Measurements from ENCODE around the gene ME2.
"Not testable (repeated sequence)": the region's sequence is repeated elsewhere in the genome, so short reads cannot be mapped to it uniquely, and the experiment has no call there.

Gene ME2

GRCh38 chr18:50879302-50880118, 592 bp downstream of the ME2 start:
- peaks cover 26% of the 10 kb centered on the region for H3K36me3 ChIP-seq (ENCODE audit: control insufficient read depth, low read length)
- H3F3A ChIP-seq (ENCODE audit: control insufficient read depth, insufficient read depth), result no peaks in the 10 kb centered on the region
- H3K4me2 ChIP-seq (ENCODE audit: low read length), result peak overlapping the region; percentile 82
- peaks cover 41% of the 10 kb centered on the region for H3K4me1 ChIP-seq (ENCODE audit: control insufficient read depth, low read length)
- H3K9me2 ChIP-seq (replicated peaks; ENCODE audit: control insufficient read depth, low read length), result no peaks in the 10 kb centered on the region
- no peaks in the 10 kb centered on the region for H3K9me3 ChIP-seq (ENCODE audit: control insufficient read depth, insufficient read depth, low read length)
- TF ChIP-seq EZH2phosphoT487 (IDR thresholded peaks at IDR 0.05; ENCODE audit: borderline replicate concordance, low read length), result no peak
- TF ChIP-seq, protein P1, sequence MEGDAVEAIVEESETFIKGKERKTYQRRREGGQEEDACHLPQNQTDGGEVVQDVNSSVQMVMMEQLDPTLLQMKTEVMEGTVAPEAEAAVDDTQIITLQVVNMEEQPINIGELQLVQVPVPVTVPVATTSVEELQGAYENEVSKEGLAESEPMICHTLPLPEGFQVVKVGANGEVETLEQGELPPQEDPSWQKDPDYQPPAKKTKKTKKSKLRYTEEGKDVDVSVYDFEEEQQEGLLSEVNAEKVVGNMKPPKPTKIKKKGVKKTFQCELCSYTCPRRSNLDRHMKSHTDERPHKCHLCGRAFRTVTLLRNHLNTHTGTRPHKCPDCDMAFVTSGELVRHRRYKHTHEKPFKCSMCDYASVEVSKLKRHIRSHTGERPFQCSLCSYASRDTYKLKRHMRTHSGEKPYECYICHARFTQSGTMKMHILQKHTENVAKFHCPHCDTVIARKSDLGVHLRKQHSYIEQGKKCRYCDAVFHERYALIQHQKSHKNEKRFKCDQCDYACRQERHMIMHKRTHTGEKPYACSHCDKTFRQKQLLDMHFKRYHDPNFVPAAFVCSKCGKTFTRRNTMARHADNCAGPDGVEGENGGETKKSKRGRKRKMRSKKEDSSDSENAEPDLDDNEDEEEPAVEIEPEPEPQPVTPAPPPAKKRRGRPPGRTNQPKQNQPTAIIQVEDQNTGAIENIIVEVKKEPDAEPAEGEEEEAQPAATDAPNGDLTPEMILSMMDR (IDR thresholded peaks at IDR 0.05; ENCODE audit: low read depth, low read length, poor library complexity, severe bottlenecking), result no peak
- H3K27ac ChIP-seq (ENCODE audit: low read depth, low read length), result peak overlapping the region; percentile 82
- H3K4me3 ChIP-seq (ENCODE audit: low read length), result peak overlapping the region; percentile 86
- H3K27me3 ChIP-seq (ENCODE audit: control insufficient read depth, low read length), result no peaks in the 10 kb centered on the region
- peaks cover 58% of the 10 kb centered on the region for H3K79me2 ChIP-seq (ENCODE audit: control insufficient read depth, low read length)
- peaks cover 12% of the 10 kb centered on the region for H4K20me1 ChIP-seq (ENCODE audit: control insufficient read depth, insufficient read depth, low read depth, low read length)

GRCh38 chr18:50880119-50880465, 1.2 kb downstream of the ME2 start:
- peaks cover 12% of the 10 kb centered on the region for H4K20me1 ChIP-seq (ENCODE audit: control insufficient read depth, insufficient read depth, low read depth, low read length)
- H3K4me1 ChIP-seq (ENCODE audit: control insufficient read depth, low read length), result peaks cover 41% of the 10 kb centered on the region
- peaks cover 28% of the 10 kb centered on the region for H3K36me3 ChIP-seq (ENCODE audit: control insufficient read depth, low read length)
- H3F3A ChIP-seq (ENCODE audit: control insufficient read depth, insufficient read depth), result no peaks in the 10 kb centered on the region
- H3K79me2 ChIP-seq (ENCODE audit: control insufficient read depth, low read length), result peaks cover 64% of the 10 kb centered on the region
- peak overlapping the region; percentile 86 for H3K4me3 ChIP-seq (ENCODE audit: low read length)
- no peak for TF ChIP-seq EZH2phosphoT487 (IDR thresholded peaks at IDR 0.05; ENCODE audit: borderline replicate concordance, low read length)
- TF ChIP-seq, protein P1 (IDR thresholded peaks at IDR 0.05; ENCODE audit: low read depth, low read length, poor library complexity, severe bottlenecking), result no peak
- H3K9me3 ChIP-seq (ENCODE audit: control insufficient read depth, insufficient read depth, low read length), result no peaks in the 10 kb centered on the region
- H3K27ac ChIP-seq (ENCODE audit: low read depth, low read length), result peak overlapping the region; percentile 82
- no peaks in the 10 kb centered on the region for H3K27me3 ChIP-seq (ENCODE audit: control insufficient read depth, low read length)
- H3K9me2 ChIP-seq (replicated peaks; ENCODE audit: control insufficient read depth, low read length), result no peaks in the 10 kb centered on the region
- peak overlapping the region; percentile 82 for H3K4me2 ChIP-seq (ENCODE audit: low read length)

DNA sequence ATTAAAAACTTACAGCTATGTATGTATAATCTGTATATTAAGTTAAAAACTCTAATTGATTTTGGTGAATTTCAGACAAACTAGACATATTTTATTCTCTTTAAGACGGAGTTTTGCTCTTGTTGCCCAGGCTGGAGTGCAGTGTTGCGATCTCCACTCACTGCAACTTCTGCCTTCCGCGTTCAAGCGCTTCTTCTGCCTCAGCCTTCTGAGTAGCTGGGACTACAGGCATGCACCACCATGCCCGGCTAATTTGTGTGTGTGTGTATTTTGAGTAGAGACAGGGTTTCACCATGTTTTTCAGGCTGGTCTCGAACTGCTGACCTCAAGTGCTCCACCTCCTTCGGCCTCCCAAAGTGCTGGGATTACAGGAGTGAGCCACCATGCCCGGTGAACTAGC, 2.0 kb downstream of the ME2 start:
- H3K27me3 ChIP-seq (ENCODE audit: control insufficient read depth, low read length); H3K9me2 ChIP-seq (replicated peaks; ENCODE audit: control insufficient read depth, low read length); H3F3A ChIP-seq (ENCODE audit: control insufficient read depth, insufficient read depth); H3K27ac ChIP-seq (ENCODE audit: low read depth, low read length); H3K9me3 ChIP-seq (ENCODE audit: control insufficient read depth, insufficient read depth, low read length): not testable (repeated sequence)
- Histone ChIP-seq H3K4me2 (ENCODE audit: low read length) (peak overlapping the region; percentile 82), H3K36me3 (ENCODE audit: control insufficient read depth, low read length) (peaks cover 29% of the 10 kb centered on the region), H3K4me3 (ENCODE audit: low read length) (peak overlapping the region; percentile 86), H4K20me1 (ENCODE audit: control insufficient read depth, insufficient read depth, low read depth, low read length) (peaks cover 12% of the 10 kb centered on the region), H3K79me2 (ENCODE audit: control insufficient read depth, low read length) (peaks cover 72% of the 10 kb centered on the region), H3K4me1 (ENCODE audit: control insufficient read depth, low read length) (peaks cover 41% of the 10 kb centered on the region)

DNA sequence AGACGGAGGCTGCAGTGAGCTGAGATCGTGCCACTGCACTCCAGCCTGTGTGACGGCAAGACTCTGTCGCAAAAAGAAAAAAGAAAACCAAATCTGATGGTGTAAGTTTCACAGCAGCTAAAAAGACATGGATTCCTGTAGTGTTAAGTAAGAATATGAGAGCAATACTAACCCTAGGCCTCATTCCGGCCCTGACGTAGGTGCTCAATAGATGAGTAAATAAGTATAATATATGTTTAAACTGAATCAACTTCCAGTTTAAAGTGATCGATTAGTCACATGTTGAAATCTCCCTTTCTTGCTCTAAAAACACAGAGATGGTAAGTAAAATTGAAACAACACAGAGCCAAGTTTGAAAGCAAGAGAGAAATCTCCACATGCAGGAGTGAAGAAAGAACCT, 8.0 kb downstream of the ME2 start:
- Histone ChIP-seq H3K9me3 (ENCODE audit: control insufficient read depth, insufficient read depth, low read length) (no peaks in the 10 kb centered on the region; the same call in 1 of the 2 replicates), H3K4me1 (ENCODE audit: control insufficient read depth, low read length) (peaks cover 17% of the 10 kb centered on the region), H3K79me2 (ENCODE audit: control insufficient read depth, low read length) (peaks cover 98% of the 10 kb centered on the region), H3K27me3 (ENCODE audit: control insufficient read depth, low read length) (no peaks in the 10 kb centered on the region), H3K9me2 (replicated peaks; ENCODE audit: control insufficient read depth, low read length) (no peaks in the 10 kb centered on the region), H3K36me3 (ENCODE audit: control insufficient read depth, low read length) (peaks cover 48% of the 10 kb centered on the region), H3K4me2 (ENCODE audit: low read length) (no peak overlapping the region), H4K20me1 (ENCODE audit: control insufficient read depth, insufficient read depth, low read depth, low read length) (peaks cover 2% of the 10 kb centered on the region; the same call in 1 of the 2 replicates), H3K4me3 (ENCODE audit: low read length) (no peak overlapping the region), H3K27ac (ENCODE audit: low read depth, low read length) (no peak overlapping the region), H3F3A (ENCODE audit: control insufficient read depth, insufficient read depth) (no peaks in the 10 kb centered on the region; the same call in 1 of the 2 replicates)
- no peak for TF ChIP-seq EZH2phosphoT487 (IDR thresholded peaks at IDR 0.05; ENCODE audit: borderline replicate concordance, low read length)
- TF ChIP-seq, protein P1 (IDR thresholded peaks at IDR 0.05; ENCODE audit: low read depth, low read length, poor library complexity, severe bottlenecking), result no peak
